Endothelial cell of umbilical vein (primary cell): ENCODE data around the gene PLRG1. TPM values are rescaled to one million over a fixed set of nuclear protein-coding genes. Genes with fewer than 3 reads are reported as not detected.

ENCODE experiments used
- BruUV-seq: library from RNA; stranded (reverse); fragments of 400-500 nt; replicated peaks from 2 replicates; lab custom pipeline; 2021; lab: Mats Ljungman, UMichigan
- CTCF ChIA-PET: fragments of 300-600, 350-600 bp; sonication (Branson Sonifier 250); formaldehyde crosslinking; loops from one replicate; lab custom pipeline; 2021; ENCODE audit warnings: antibody characterized with exemption, inconsistent platforms; lab: Charles Lee
- POLR2A ChIA-PET: fragments of 300-600, 350-600 bp; sonication (Branson Sonifier 250); formaldehyde crosslinking; loops from one replicate; lab custom pipeline; 2021; ENCODE audit warnings: antibody characterized with exemption, inconsistent platforms; lab: Charles Lee
- DNase-seq: peaks from one replicate; pipeline ENCODE4 v3.0.0-alpha.2; 2011; ENCODE audit warnings: low read depth, low spot score
- FAIRE-seq: peaks from 2 replicates; lab custom pipeline; 2011; peaks lifted over from hg19 to GRCh38; lab: Jason Lieb, UNC
- H2AFZ ChIP-seq: 2 replicates; pipeline ENCODE4 v1.6.0; 2012; ENCODE audit warnings: low read depth, low read length, control low read depth, inconsistent platforms
- H3K27ac ChIP-seq: 2 replicates; pipeline ENCODE4 v1.5.1; 2011; ENCODE audit warnings: low read depth, mild to moderate bottlenecking, control low read depth, low read length, moderate library complexity; ENCODE audit not compliant: insufficient read depth
- H3K27me3 ChIP-seq, 2 experiments: 2 replicates each; pipeline versions ENCODE4 v1.6.0 to v1.6.1; 2011; ENCODE audit warnings: low read length in 2 of 2, mixed read lengths in 1 of 2; ENCODE audit not compliant: control insufficient read depth in 2 of 2, insufficient read depth in 2 of 2
- H3K36me3 ChIP-seq, 2 experiments: 2 replicates in 1 of 2; 3 replicates in 1 of 2; pipeline ENCODE4 v1.5.1; 2011; ENCODE audit warnings: low read length in 2 of 2, mild to moderate bottlenecking in 1 of 2, moderate library complexity in 1 of 2; ENCODE audit not compliant: control insufficient read depth in 2 of 2, insufficient read depth in 2 of 2; ENCODE audit errors: extremely low read depth in 1 of 2
- H3K4me1 ChIP-seq: 3 replicates; pipeline ENCODE4 v1.5.1; 2011; ENCODE audit warnings: mild to moderate bottlenecking, low read length; ENCODE audit not compliant: control insufficient read depth, insufficient read depth; ENCODE audit errors: extremely low read depth
- H3K4me2 ChIP-seq: 2 replicates; pipeline ENCODE4 v1.6.1; 2011; ENCODE audit warnings: low read length, control low read depth, mixed read lengths; ENCODE audit not compliant: insufficient read depth
- H3K4me3 ChIP-seq, 3 experiments: fragments of 200-600 bp in 1 of 3; sonication (generic), shearing (Covaris generic) in 1 of 3; replicated peaks in 1 of 3; 2 replicates each; pipeline ENCODE4 v1.5.1; 2011 to 2016; ENCODE audit warnings: control low read depth in 3 of 3, low read length in 3 of 3, mild to moderate bottlenecking in 2 of 3, inconsistent platforms in 1 of 3, low read depth in 1 of 3, moderate library complexity in 1 of 3; ENCODE audit not compliant: insufficient read depth in 1 of 3
- H3K79me2 ChIP-seq: 2 replicates; pipeline ENCODE4 v1.6.0; 2012; ENCODE audit warnings: low read length, inconsistent platforms; ENCODE audit not compliant: control insufficient read depth, insufficient read depth
- H3K9ac ChIP-seq: replicated peaks from 2 replicates; pipeline ENCODE3; 2011; ENCODE audit warnings: low read length, control low read depth; ENCODE audit not compliant: insufficient read depth; ENCODE audit errors: extremely low read depth
- H3K9me1 ChIP-seq: replicated peaks from 3 replicates; pipeline ENCODE4 v1.6.0; 2011; ENCODE audit warnings: mild to moderate bottlenecking, low read length; ENCODE audit not compliant: control insufficient read depth, insufficient read depth; ENCODE audit errors: extremely low read depth
- H3K9me3 ChIP-seq: replicated peaks from 2 replicates; pipeline ENCODE4 v1.5.1; 2012; ENCODE audit warnings: low read length, inconsistent platforms; ENCODE audit not compliant: control insufficient read depth, insufficient read depth
- H4K20me1 ChIP-seq: replicated peaks from 2 replicates; pipeline ENCODE3; 2011; ENCODE audit warnings: mild to moderate bottlenecking, low read length; ENCODE audit not compliant: control insufficient read depth, insufficient read depth; ENCODE audit errors: extremely low read depth
- FOS ChIP-seq: IDR thresholded peaks from 2 replicates; pipeline ENCODE4 v1.6.1; 2011; ENCODE audit warnings: mild to moderate bottlenecking, low read length, moderate library complexity, borderline replicate concordance; ENCODE audit not compliant: insufficient read depth
- GATA2 ChIP-seq: IDR thresholded peaks from 2 replicates; pipeline ENCODE4 v1.7.0; 2011; ENCODE audit warnings: low read depth, mild to moderate bottlenecking, moderate library complexity, mixed read lengths, low read length; ENCODE audit not compliant: insufficient read length, insufficient read depth
- JUN ChIP-seq: IDR thresholded peaks from 2 replicates; pipeline ENCODE4 v1.6.1; 2011; ENCODE audit warnings: borderline replicate concordance, low read depth; ENCODE audit not compliant: insufficient read length, insufficient read depth
- MYC ChIP-seq: IDR thresholded peaks from one replicate; pipeline ENCODE4 v1.6.1; 2011; ENCODE audit warnings: mild to moderate bottlenecking, low read depth, low read length
- POLR2A ChIP-seq: IDR thresholded peaks from 2 replicates; pipeline ENCODE4 v1.6.1; 2012; ENCODE audit warnings: low read depth, mild to moderate bottlenecking, control low read depth, low read length
- POLR2AphosphoS5 ChIP-seq: IDR thresholded peaks from 2 replicates; pipeline ENCODE4 v1.6.1; 2012; ENCODE audit warnings: low read depth, mild to moderate bottlenecking, control low read depth, low read length, moderate library complexity; ENCODE audit not compliant: insufficient read depth
- dilution Hi-C: fragments of 300-500 bp; cut with MboI; formaldehyde crosslinking; loops from one replicate; pipeline ENCODE4 v1.15.0; 2019; ENCODE audit warnings: low sequenced_read_pairs; ENCODE audit not compliant: extremely low pct_ligation_motif_present
- intact Hi-C: fragments of 100-400 bp; cut with micrococcal nuclease; formaldehyde crosslinking; loops from one replicate; pipeline ENCODE4 v1.10.0; 2022
- polyA plus RNA-seq, 4 experiments: library from polyadenylated mRNA; depleted of rRNA in 3 of 4; stranded (reverse) in 3 of 4; unstranded in 1 of 4; fragments of >200 nt; gene quantifications; 2 replicates each; pipeline versions ENCODE4 v1.2.1 to v1.2.3, GENCODE V29; 2011 to 2012; ENCODE audit warnings: missing spikeins in 1 of 4
- total RNA-seq: library from RNA; stranded (reverse); gene quantifications from 2 replicates; pipeline ENCODE4 v1.2.3, GENCODE V29; 2021
- TF ChIP-seq, protein P1 (sequence below), 2 donors: IDR thresholded peaks; 1 replicate in 1 of 2; 2 replicates in 1 of 2; pipeline ENCODE4 v1.5.1; 2011; ENCODE audit warnings: low read length in 2 of 2, mild to moderate bottlenecking in 2 of 2, moderate library complexity in 2 of 2, control low read depth in 1 of 2, inconsistent platforms in 1 of 2, low read depth in 1 of 2; ENCODE audit not compliant: insufficient read depth in 1 of 2; ENCODE audit errors: extremely low read depth in 1 of 2

Gene PLRG1
- total and polyA plus RNA-seq, 2 donors (not counting 3 experiments of a cell fraction or from before 2014, with no cell fraction given) = 50.9 to 91.9 TPM

DNA sequence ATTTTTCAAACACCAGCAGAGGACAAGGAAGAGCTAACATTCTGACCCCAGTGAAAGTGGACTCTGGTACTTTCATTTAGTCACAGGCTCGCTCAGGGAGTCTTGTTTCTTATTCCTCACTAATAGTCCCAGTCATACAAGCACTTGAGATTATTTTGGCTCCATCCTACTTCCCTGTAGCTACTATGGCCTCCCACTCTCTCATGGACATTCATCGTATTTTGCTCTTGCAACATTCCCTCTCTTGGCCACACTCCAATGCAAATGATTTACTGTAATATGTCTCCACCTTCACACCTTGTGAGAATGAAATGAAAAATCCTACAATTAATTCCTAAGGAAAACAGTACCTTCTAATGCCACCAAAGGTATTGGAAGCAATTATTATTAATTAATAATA lies 21.3 kb downstream of the PLRG1 start:
- intact Hi-C loops = no loop called here
- H3K9ac ChIP-seq = no peak overlapping the region
- FAIRE-seq = no peak
- dilution Hi-C loops = no loop called here
- no peak overlapping the region for H3K4me2 ChIP-seq
- no peak overlapping the region for H3K4me3 ChIP-seq
- no peak overlapping the region for H2AFZ ChIP-seq
- peaks cover 3 to 4% of the 10 kb centered on the region in 2 experiments for H3K27me3 ChIP-seq
- no peaks in the 10 kb centered on the region for H3K79me2 ChIP-seq
- no peak for DNase-seq
- POLR2A ChIA-PET = no interaction called here
- H4K20me1 ChIP-seq = no peaks in the 10 kb centered on the region
- no peak overlapping the region for H3K27ac ChIP-seq
- no TSS peak for BruUV-seq
- no peaks in the 10 kb centered on the region for H3K9me3 ChIP-seq
- no peaks in the 10 kb centered on the region for H3K36me3 ChIP-seq
- H3K9me1 ChIP-seq = no peaks in the 10 kb centered on the region
- TF ChIP-seq, protein P1, sequence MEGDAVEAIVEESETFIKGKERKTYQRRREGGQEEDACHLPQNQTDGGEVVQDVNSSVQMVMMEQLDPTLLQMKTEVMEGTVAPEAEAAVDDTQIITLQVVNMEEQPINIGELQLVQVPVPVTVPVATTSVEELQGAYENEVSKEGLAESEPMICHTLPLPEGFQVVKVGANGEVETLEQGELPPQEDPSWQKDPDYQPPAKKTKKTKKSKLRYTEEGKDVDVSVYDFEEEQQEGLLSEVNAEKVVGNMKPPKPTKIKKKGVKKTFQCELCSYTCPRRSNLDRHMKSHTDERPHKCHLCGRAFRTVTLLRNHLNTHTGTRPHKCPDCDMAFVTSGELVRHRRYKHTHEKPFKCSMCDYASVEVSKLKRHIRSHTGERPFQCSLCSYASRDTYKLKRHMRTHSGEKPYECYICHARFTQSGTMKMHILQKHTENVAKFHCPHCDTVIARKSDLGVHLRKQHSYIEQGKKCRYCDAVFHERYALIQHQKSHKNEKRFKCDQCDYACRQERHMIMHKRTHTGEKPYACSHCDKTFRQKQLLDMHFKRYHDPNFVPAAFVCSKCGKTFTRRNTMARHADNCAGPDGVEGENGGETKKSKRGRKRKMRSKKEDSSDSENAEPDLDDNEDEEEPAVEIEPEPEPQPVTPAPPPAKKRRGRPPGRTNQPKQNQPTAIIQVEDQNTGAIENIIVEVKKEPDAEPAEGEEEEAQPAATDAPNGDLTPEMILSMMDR (IDR thresholded peaks at IDR 0.05; ENCODE audit: extremely low read depth in 1 of 2, insufficient read depth in 1 of 2, low read depth in 1 of 2, low read length in 2 of 2) = no peak
- TF ChIP-seq FOS (no peak), JUN (no peak), MYC (no peak), POLR2A (no peak), POLR2AphosphoS5 (no peak), GATA2 (no peak)
- CTCF ChIA-PET = no interaction called here
- no peaks in the 10 kb centered on the region for H3K4me1 ChIP-seq
